Fibroblast of the aortic adventitia (primary cell): ENCODE data around the gene KRTAP29-1. TPM values are rescaled to one million over a fixed set of nuclear protein-coding genes. Genes with fewer than 3 reads are reported as not detected.

Experiments used
- DNase-seq: peaks from one replicate; pipeline ENCODE4 v3.0.0-alpha.2; 2010; ENCODE audit warnings: low read depth
- H3K4me3 ChIP-seq: 2 replicates; pipeline ENCODE4 v1.5.1; 2011; ENCODE audit warnings: low read depth, mild to moderate bottlenecking, control low read depth, low read length, moderate library complexity
- total RNA-seq: library from RNA; depleted of rRNA; stranded (reverse); fragments of >200 nt; gene quantifications from 2 replicates; pipeline ENCODE4 v1.2.3, GENCODE V29; 2012; ENCODE audit warnings: low replicate concordance
- TF ChIP-seq, protein P1 (sequence below): IDR thresholded peaks from 2 replicates; pipeline ENCODE4 v1.5.1; 2011; ENCODE audit warnings: mild to moderate bottlenecking, low read length, control low read depth, inconsistent platforms; ENCODE audit not compliant: insufficient read depth

KRTAP29-1 gene
- total RNA-seq, 1 donor: not detected

DNA sequence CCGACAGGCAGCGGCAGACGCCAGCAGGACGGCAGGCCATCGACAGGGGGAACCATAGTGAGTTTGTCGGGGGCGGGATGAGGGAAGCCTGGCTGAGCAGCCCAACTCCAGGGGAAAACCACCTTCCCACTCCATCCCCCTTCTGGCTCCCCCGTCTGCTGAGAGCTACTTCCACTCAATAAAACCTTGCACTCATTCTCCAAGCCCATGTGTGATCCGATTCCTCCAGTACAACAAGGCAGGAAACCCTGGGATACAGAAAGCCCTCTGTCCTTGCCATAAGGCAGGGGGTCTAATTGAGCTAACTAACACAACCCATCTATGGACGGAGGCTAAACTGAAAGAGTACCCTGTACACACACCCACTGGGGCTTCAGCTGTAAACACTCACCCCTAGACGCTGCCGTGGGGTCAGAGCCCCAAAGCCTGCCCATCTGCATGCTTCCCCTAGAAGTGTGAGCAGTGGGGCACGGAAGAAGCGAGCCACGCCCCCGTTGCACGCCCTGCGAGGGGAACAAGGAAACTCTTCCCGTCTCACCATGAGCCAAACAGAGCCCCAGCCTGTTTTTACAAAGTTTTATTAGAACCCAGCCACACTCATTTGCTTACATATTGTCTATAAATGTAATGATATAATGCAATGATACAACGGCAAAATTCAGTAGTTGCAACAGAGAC is 4.1 kb downstream of the KRTAP29-1 start:
- DNase-seq: no peak
- TF ChIP-seq, protein P1, sequence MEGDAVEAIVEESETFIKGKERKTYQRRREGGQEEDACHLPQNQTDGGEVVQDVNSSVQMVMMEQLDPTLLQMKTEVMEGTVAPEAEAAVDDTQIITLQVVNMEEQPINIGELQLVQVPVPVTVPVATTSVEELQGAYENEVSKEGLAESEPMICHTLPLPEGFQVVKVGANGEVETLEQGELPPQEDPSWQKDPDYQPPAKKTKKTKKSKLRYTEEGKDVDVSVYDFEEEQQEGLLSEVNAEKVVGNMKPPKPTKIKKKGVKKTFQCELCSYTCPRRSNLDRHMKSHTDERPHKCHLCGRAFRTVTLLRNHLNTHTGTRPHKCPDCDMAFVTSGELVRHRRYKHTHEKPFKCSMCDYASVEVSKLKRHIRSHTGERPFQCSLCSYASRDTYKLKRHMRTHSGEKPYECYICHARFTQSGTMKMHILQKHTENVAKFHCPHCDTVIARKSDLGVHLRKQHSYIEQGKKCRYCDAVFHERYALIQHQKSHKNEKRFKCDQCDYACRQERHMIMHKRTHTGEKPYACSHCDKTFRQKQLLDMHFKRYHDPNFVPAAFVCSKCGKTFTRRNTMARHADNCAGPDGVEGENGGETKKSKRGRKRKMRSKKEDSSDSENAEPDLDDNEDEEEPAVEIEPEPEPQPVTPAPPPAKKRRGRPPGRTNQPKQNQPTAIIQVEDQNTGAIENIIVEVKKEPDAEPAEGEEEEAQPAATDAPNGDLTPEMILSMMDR: no peak

DNA sequence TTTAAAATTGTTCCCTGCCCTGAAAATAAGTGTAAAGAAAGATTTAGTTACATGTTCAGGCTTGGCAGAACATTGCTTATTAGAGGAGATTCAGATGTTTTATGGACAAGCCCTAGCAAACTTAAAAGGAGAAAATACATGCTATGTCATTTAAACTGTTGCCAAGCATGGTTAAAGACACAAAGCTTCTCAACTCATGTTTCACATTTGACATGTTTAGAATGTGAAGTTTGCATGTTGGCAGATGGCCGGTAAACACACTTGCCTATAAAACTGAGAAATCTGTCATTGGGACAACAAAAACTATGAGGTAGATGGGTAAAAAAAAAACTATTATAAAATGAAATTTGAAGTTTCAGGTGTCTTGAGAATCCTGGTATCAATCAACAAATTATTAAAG is 5.8 kb downstream of the KRTAP29-1 start:
- no peak overlapping the region for H3K4me3 ChIP-seq
- TF ChIP-seq, protein P1: no peak
- DNase-seq: no peak

More for the DNA sequence above, 4.1 kb downstream of the KRTAP29-1 start:
- no peak overlapping the region for H3K4me3 ChIP-seq

DNA sequence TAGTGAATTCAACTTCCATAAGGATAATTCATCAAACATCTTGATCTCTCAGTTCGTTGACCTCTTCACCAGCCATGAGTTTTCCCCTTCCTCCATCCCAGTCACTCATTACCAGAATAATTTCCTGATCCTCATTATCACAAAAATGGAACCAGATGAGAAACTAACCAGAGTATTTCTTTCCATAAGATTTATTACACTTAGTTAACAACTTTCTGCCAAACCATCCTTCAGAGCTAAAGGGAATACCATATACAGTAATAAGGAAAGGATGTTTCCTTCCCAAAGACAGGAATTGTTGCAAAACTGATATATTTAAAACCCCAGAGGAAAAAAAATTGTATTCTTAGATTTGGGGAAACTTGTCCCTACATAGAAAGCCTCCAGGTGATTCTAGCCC is 8.6 kb downstream of the KRTAP29-1 start:
- no peak for DNase-seq
- no peak overlapping the region for H3K4me3 ChIP-seq

DNA sequence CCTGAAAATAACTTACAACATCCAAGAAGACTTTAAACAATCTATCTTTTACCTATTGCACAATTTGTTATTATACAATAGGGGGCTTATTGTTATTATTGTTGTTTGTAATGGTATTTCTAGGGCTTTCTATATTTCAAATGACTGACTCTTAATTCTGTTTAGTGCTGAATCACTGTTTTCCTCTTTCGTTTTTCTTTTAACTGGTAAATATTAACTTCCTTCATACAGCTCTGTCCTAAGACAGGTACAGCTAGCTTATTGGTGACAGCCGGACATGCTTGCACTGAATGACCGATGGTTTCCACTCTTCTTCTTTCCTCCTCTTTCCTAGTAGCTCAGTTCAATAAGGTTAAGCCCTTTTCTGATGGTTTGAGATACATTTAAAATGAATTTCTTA is 15.6 kb downstream of the KRTAP29-1 start:
- no peak overlapping the region for H3K4me3 ChIP-seq
- DNase-seq: no peak
- TF ChIP-seq, protein P1: no peak

More for the DNA sequence above, 8.6 kb downstream of the KRTAP29-1 start:
- TF ChIP-seq, protein P1: no peak

DNA sequence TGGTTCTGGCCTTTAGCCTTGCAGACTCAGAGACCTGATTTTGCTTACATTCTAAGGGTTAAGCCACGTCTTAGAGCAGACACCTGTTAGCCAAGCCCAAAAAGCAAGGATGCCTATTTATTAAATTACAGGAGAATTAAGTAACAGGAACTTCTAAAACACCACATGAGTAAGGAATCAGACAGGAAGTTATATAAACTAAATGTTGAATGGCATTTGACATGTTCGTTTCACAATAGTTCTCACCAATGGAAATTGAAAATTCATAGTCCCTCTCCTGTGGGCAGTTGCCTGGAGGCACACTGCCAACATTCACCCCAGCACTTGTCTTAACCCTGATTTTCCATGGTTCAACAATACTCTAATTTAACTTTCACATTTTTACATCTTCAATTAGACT is 18.1 kb downstream of the KRTAP29-1 start:
- DNase-seq: no peak
- TF ChIP-seq, protein P1: no peak
- no peak overlapping the region for H3K4me3 ChIP-seq

DNA sequence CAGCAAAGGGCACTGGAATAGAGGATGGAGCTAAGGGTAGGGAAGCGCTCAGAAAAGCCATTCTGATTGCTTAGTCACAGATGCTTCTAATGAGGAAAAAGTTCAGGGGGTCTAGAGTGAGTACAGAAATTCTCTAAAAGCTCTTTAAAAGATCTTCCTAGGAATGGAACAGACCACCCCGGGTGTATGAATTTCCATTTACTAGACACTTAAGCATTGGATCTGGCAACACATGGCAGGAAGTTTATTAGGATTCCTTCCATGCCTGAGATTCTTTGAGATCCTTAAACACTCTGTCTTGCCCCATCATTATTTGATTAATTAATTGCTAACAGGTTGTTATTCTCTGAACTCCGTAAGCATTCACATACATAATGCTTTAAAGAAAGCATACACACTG is 18.6 kb downstream of the KRTAP29-1 start:
- TF ChIP-seq, protein P1: no peak
- no peak for DNase-seq
- H3K4me3 ChIP-seq: no peak overlapping the region
